ENCODE measurements around the gene STEAP2.

STEAP2 gene

GRCh38 chr7:90192876-90193750 is 18.4 kb upstream of the STEAP2 start:
- no peak for DNase-seq (ENCODE audit: low read depth in 2 of 2)

- no peak for DNase-seq (ENCODE audit: low read depth in 2 of 2)
Measured at GRCh38 chr7:90194911-90195809, 16.4 kb upstream of the STEAP2 start.

GRCh38 chr7:90201500-90202195 is 9.9 kb upstream of the STEAP2 start:
- no peak for DNase-seq (ENCODE audit: low read depth in 2 of 2)

GRCh38 chr7:90207956-90208355 is 3.6 kb upstream of the STEAP2 start:
- DNase-seq (ENCODE audit: low read depth in 2 of 2): no peak

- DNase-seq (ENCODE audit: low read depth in 2 of 2): no peak
Measured at GRCh38 chr7:90209776-90210175, 1.8 kb upstream of the STEAP2 start.

GRCh38 chr7:90210475-90210874 is 1.1 kb upstream of the STEAP2 start:
- no peak for DNase-seq (ENCODE audit: low read depth in 2 of 2)

GRCh38 chr7:90210981-90211380 is 559 bp upstream of the STEAP2 start:
- DNase-seq (ENCODE audit: low read depth in 2 of 2): no peak

GRCh38 chr7:90212149-90212495 is 582 bp downstream of the STEAP2 start:
- DNase-seq (ENCODE audit: low read depth in 2 of 2): no peak

- no peak for DNase-seq (ENCODE audit: low read depth in 2 of 2)
Measured at GRCh38 chr7:90213521-90213920, 2.0 kb downstream of the STEAP2 start.

- no peak for DNase-seq (ENCODE audit: low read depth in 2 of 2)
Measured at GRCh38 chr7:90216080-90216674, 4.6 kb downstream of the STEAP2 start.

- DNase-seq (ENCODE audit: low read depth in 2 of 2): no peak
Measured at GRCh38 chr7:90216771-90217170, 5.2 kb downstream of the STEAP2 start.

- no peak for DNase-seq (ENCODE audit: low read depth in 2 of 2)
Measured at GRCh38 chr7:90222390-90222789, 10.8 kb downstream of the STEAP2 start.

GRCh38 chr7:90222811-90223725 is 11.5 kb downstream of the STEAP2 start:
- no peak for DNase-seq (ENCODE audit: low read depth in 2 of 2)

- DNase-seq (ENCODE audit: low read depth in 2 of 2): no peak
Measured at GRCh38 chr7:90224195-90224594, 12.7 kb downstream of the STEAP2 start.

GRCh38 chr7:90225181-90225580 is 13.6 kb downstream of the STEAP2 start:
- DNase-seq (ENCODE audit: low read depth in 2 of 2): no peak

- no peak for DNase-seq (ENCODE audit: low read depth in 2 of 2)
Measured at GRCh38 chr7:90225601-90226000, 14.1 kb downstream of the STEAP2 start.

GRCh38 chr7:90227259-90227658 is 15.7 kb downstream of the STEAP2 start:
- no peak for DNase-seq (ENCODE audit: low read depth in 2 of 2)

- DNase-seq (ENCODE audit: low read depth in 2 of 2): no peak
Measured at GRCh38 chr7:90229682-90230081, 18.1 kb downstream of the STEAP2 start.

GRCh38 chr7:90230834-90231233 is 19.3 kb downstream of the STEAP2 start:
- DNase-seq (ENCODE audit: low read depth in 2 of 2): no peak

- no peak for DNase-seq (ENCODE audit: low read depth in 2 of 2)
Measured at GRCh38 chr7:90231304-90231703, 19.8 kb downstream of the STEAP2 start.

GRCh38 chr7:90232430-90232829 is 20.9 kb downstream of the STEAP2 start:
- DNase-seq (ENCODE audit: low read depth in 2 of 2): no peak
